Measurements from ENCODE around the gene MYO1C. TPM values are rescaled to one million over a fixed set of nuclear protein-coding genes. Genes with fewer than 3 reads are reported as not detected.

MYO1C gene
- total and polyA plus RNA-seq, 4 donors, result 73.4 to 237 (median 89.6) TPM

DNA sequence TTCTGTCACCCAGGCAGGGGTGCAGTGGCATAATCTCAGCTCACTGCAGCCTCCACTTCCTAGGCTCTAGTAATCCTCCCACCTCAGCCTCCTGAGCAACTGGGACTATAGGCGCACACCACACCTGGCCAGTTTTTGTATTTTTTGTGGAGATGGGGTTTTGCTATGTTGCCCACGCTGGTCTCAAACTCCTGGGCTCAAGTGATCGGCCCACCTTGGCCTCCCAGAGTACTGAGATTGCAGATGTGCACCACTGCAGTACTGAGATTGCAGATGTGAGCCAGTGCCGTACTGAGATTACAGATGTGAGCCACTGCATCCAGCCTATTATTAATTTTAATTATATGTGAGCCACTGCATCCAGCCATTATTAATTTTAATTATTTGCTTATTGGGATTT lies 50.3 kb downstream of the MYO1C start:
- Histone ChIP-seq H3K27me3 (ENCODE audit: control insufficient read depth in 3 of 3, insufficient read depth in 3 of 3, low read length in 2 of 3) (no peaks in the 10 kb centered on the region), H3K9ac (ENCODE audit: insufficient read depth in 1 of 2, low read length in 2 of 2) (no peak overlapping the region)

DNA sequence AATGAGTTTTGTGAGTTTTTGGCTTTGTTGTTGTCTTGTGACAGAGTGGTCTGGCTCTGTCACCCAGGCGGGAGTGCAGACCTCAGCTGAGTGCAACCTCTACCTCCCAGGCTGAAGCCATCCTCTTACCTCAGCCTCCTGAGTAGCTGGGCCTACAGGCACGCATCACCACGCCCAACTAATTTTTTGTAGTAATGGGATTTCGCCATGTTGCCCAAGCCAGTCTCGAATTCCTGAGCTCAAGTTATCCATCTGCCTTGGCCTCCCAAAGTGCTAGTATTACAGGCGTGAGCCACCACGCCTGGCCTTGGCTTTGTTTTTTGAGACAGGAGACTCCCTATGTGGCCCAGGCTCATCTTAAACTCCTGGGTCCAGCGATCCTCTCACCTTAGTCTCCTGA lies 51.6 kb downstream of the MYO1C start:
- TF ChIP-seq, protein P1, sequence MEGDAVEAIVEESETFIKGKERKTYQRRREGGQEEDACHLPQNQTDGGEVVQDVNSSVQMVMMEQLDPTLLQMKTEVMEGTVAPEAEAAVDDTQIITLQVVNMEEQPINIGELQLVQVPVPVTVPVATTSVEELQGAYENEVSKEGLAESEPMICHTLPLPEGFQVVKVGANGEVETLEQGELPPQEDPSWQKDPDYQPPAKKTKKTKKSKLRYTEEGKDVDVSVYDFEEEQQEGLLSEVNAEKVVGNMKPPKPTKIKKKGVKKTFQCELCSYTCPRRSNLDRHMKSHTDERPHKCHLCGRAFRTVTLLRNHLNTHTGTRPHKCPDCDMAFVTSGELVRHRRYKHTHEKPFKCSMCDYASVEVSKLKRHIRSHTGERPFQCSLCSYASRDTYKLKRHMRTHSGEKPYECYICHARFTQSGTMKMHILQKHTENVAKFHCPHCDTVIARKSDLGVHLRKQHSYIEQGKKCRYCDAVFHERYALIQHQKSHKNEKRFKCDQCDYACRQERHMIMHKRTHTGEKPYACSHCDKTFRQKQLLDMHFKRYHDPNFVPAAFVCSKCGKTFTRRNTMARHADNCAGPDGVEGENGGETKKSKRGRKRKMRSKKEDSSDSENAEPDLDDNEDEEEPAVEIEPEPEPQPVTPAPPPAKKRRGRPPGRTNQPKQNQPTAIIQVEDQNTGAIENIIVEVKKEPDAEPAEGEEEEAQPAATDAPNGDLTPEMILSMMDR (IDR thresholded peaks at IDR 0.05; ENCODE audit: control extremely low read depth, extremely low read depth), result no peak
- Histone ChIP-seq H3K36me3 (ENCODE audit: control insufficient read depth in 4 of 4, insufficient read depth in 4 of 4, low read length in 4 of 4) (peaks cover 6 to 12% (median 10%) of the 10 kb centered on the region in 4 donors), H3K27ac (ENCODE audit: low read depth in 1 of 2, low read length in 1 of 2) (no peak overlapping the region), H3K27me3 (ENCODE audit: control insufficient read depth in 3 of 3, insufficient read depth in 3 of 3, low read length in 2 of 3) (no peaks in the 10 kb centered on the region), H3K4me3 (no peak overlapping the region), H3K9me3 (ENCODE audit: control insufficient read depth in 4 of 4, insufficient read depth in 3 of 4, low read length in 3 of 4) (no peaks in the 10 kb centered on the region), H3K4me1 (ENCODE audit: control insufficient read depth in 5 of 5, insufficient read depth in 5 of 5, low read length in 5 of 5) (peaks cover 0 to 9% (median 0%) of the 10 kb centered on the region in 5 donors), H3K9ac (ENCODE audit: insufficient read depth in 1 of 2, low read length in 2 of 2) (no peak overlapping the region)
- DNase-seq (no peak), ATAC-seq (ENCODE audit: insufficient read depth, low FRiP score) (no peak)
- WGBS, 2 donors, result 92 to 93% methylated on average over 8 of the region's 8 CpGs

More for the DNA sequence above, 50.3 kb downstream of the MYO1C start:
- no peak for ATAC-seq (ENCODE audit: insufficient read depth, low FRiP score)
- no peak overlapping the region for H3K4me3 ChIP-seq
- H3K9me3 ChIP-seq (ENCODE audit: control insufficient read depth in 4 of 4, insufficient read depth in 3 of 4, low read length in 3 of 4), result no peaks in the 10 kb centered on the region
- TF ChIP-seq, protein P1 (IDR thresholded peaks at IDR 0.05; ENCODE audit: control extremely low read depth, extremely low read depth), result no peak
- H3K27ac ChIP-seq (ENCODE audit: low read depth in 1 of 2, low read length in 1 of 2), result no peak overlapping the region
- WGBS, 2 donors, result 96 to 99% methylated on average over 4 of the region's 4 CpGs
- peaks cover 0 to 13% (median 0%) of the 10 kb centered on the region in 5 donors for H3K4me1 ChIP-seq (ENCODE audit: control insufficient read depth in 5 of 5, insufficient read depth in 5 of 5, low read length in 5 of 5)
- DNase-seq, result no peak
- H3K36me3 ChIP-seq (ENCODE audit: control insufficient read depth in 4 of 4, insufficient read depth in 4 of 4, low read length in 4 of 4), result peaks cover 0 to 5% (median 3%) of the 10 kb centered on the region in 4 donors

DNA sequence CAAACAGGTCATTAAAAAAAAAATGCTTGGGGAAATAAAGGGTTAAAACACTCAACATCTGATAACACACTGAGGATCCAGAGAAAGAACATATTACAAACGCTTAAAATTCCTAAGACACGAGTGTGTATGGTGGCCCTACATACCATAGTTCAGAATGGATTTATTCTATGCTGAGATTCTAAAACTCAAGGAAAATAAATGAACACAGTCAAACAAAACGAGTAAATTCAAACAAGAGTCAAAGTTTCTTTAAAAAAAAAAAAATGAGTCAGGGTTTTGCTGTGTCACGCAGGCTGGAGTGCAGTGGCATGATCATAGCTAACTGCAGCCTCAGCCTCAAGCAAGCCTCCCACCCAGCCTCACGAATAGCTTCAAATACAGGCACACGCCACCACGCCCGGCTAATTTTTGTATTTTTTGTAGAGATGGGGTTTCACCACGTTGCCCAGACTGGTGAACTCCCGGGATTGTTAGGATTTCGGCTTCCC lies 53.8 kb downstream of the MYO1C start:
- Histone ChIP-seq H3K36me3 (ENCODE audit: control insufficient read depth in 4 of 4, insufficient read depth in 4 of 4, low read length in 4 of 4) (peaks cover 13 to 25% (median 20%) of the 10 kb centered on the region in 4 donors), H3K27ac (ENCODE audit: low read depth in 1 of 2, low read length in 1 of 2) (peak overlapping the region in 1 of 2 donors; percentile 38), H3K4me1 (ENCODE audit: control insufficient read depth in 5 of 5, insufficient read depth in 5 of 5, low read length in 5 of 5) (peaks cover 0 to 6% (median 0%) of the 10 kb centered on the region in 5 donors), H3K9me3 (ENCODE audit: control insufficient read depth in 4 of 4, insufficient read depth in 3 of 4, low read length in 3 of 4) (no peaks in the 10 kb centered on the region), H3K9ac (ENCODE audit: insufficient read depth in 1 of 2, low read length in 2 of 2) (no peak overlapping the region), H3K4me3 (no peak overlapping the region), H3K27me3 (ENCODE audit: control insufficient read depth in 3 of 3, insufficient read depth in 3 of 3, low read length in 2 of 3) (no peaks in the 10 kb centered on the region)
- 50 to 82% methylated on average over 11 of the region's 11 CpGs for WGBS, 2 donors
- TF ChIP-seq, protein P1 (IDR thresholded peaks at IDR 0.05; ENCODE audit: control extremely low read depth, extremely low read depth), result no peak
- DNase-seq (peak in 2 of 3 donors; percentile 9 to 21), ATAC-seq (ENCODE audit: insufficient read depth, low FRiP score) (no peak)

DNA sequence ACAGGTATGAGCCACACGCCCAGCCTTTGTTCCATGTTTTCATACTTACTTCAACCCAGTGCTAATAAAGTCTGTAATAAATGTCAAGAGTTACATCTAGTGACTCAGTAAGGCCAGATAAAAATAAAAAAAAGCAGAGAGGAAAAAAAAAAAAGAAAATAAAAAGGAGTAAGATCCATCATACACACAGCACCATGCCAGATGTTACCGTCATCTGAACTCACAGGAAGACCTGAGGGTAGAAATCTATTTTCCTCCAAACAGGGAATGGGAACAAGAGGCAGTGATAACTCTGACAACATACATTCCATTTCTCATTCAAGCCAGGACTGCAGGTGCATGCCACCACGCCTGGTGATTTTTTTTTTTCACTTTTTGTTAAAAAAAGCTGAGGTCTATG lies 57.2 kb downstream of the MYO1C start:
- Histone ChIP-seq H3K9me3 (ENCODE audit: control insufficient read depth in 4 of 4, insufficient read depth in 3 of 4, low read length in 3 of 4) (no peaks in the 10 kb centered on the region), H3K4me1 (ENCODE audit: control insufficient read depth in 5 of 5, insufficient read depth in 5 of 5, low read length in 5 of 5) (peaks cover 0 to 14% (median 0%) of the 10 kb centered on the region in 5 donors), H3K27me3 (ENCODE audit: control insufficient read depth in 3 of 3, insufficient read depth in 3 of 3, low read length in 2 of 3) (no peaks in the 10 kb centered on the region), H3K27ac (ENCODE audit: low read depth in 1 of 2, low read length in 1 of 2) (no peak overlapping the region), H3K9ac (ENCODE audit: insufficient read depth in 1 of 2, low read length in 2 of 2) (no peak overlapping the region), H3K36me3 (ENCODE audit: control insufficient read depth in 4 of 4, insufficient read depth in 4 of 4, low read length in 4 of 4) (peaks cover 13 to 30% (median 24%) of the 10 kb centered on the region in 4 donors), H3K4me3 (no peak overlapping the region)
- TF ChIP-seq, protein P1 (IDR thresholded peaks at IDR 0.05; ENCODE audit: control extremely low read depth, extremely low read depth), result no peak
- ATAC-seq (ENCODE audit: insufficient read depth, low FRiP score), result no peak
- DNase-seq, result no peak
- 87 to 89% methylated on average over 3 of the region's 3 CpGs for WGBS, 2 donors

Data from lung (tissue), 12 donors.